H1 (cell line): ENCODE data around the gene C1RL. TPM values are rescaled to one million over a fixed set of nuclear protein-coding genes. Genes with fewer than 3 reads are reported as not detected.

ENCODE experiments used
- CREB1 ChIP-seq: IDR thresholded peaks from 2 replicates; pipeline ENCODE4 v1.6.1; 2012; ENCODE audit warnings: inconsistent platforms
- EGR1 ChIP-seq: IDR thresholded peaks from 2 replicates; pipeline ENCODE4 v1.6.1; 2011; ENCODE audit warnings: low read depth, low read length, borderline replicate concordance
- EP300 ChIP-seq, 2 experiments: IDR thresholded peaks; 1 replicate in 1 of 2; 2 replicates in 1 of 2; pipeline ENCODE4 v1.6.1; 2011 to 2012; ENCODE audit warnings: low read depth in 2 of 2, low read length in 2 of 2, mild to moderate bottlenecking in 2 of 2, borderline replicate concordance in 1 of 2, inconsistent platforms in 1 of 2, moderate library complexity in 1 of 2
- JUND ChIP-seq: IDR thresholded peaks from 2 replicates; pipeline ENCODE4 v1.6.1; 2011; ENCODE audit warnings: mild to moderate bottlenecking, improper control_type of control experiment, low read length
- POU5F1 ChIP-seq: IDR thresholded peaks from 2 replicates; pipeline ENCODE4 v1.6.1; 2011; ENCODE audit warnings: low read depth, mild to moderate bottlenecking, low read length, moderate library complexity
- RFX5 ChIP-seq: IDR thresholded peaks from 2 replicates; pipeline ENCODE4 v1.6.1; 2011; ENCODE audit warnings: low read depth, low read length, improper control_type of control experiment, borderline replicate concordance
- SAP30 ChIP-seq: fragments of 300-600 bp; sonication (generic); IDR thresholded peaks from 2 replicates; pipeline ENCODE4 v1.7.1; 2012; ENCODE audit warnings: low read length, moderate library complexity, mild to moderate bottlenecking, inconsistent platforms; ENCODE audit not compliant: insufficient read depth, insufficient replicate concordance
- SIX5 ChIP-seq: IDR thresholded peaks from 2 replicates; pipeline ENCODE4 v1.6.1; 2011; ENCODE audit warnings: mild to moderate bottlenecking, low read depth, low read length
- SP4 ChIP-seq: IDR thresholded peaks from 2 replicates; pipeline ENCODE4 v1.6.1; 2012; ENCODE audit warnings: low read length, inconsistent platforms
- polyA plus RNA-seq, 7 experiments: library from polyadenylated mRNA; depleted of rRNA in 3 of 7; stranded (reverse) in 5 of 7; unstranded in 2 of 7; fragments of >200 nt in 5 of 7; fragments of 200-250 nt in 2 of 7; gene quantifications; 1 replicate in 5 of 7; 2 replicates in 1 of 7; 4 replicates in 1 of 7; pipeline versions ENCODE4 v1.2.1 to v1.2.3, GENCODE V29; 2011 to 2013; ENCODE audit warnings: missing spikeins in 2 of 7, mixed read lengths in 2 of 7
- total RNA-seq: library from RNA; stranded (reverse); fragmentation: NEBNext Ultra II Directional; extraction: Animal tissue kit (Norgen Biotek cat#: 25700); gene quantifications from 2 replicates; pipeline ENCODE4 v1.2.1, GENCODE V29; 2021
- TF ChIP-seq, protein P1 (sequence below), 3 experiments: IDR thresholded peaks; 1 replicate in 2 of 3; 2 replicates in 1 of 3; pipeline versions ENCODE4 v1.5.1 to v1.6.1; 2011; ENCODE audit warnings: low read length in 3 of 3, mild to moderate bottlenecking in 3 of 3, inconsistent platforms in 2 of 3, low read depth in 1 of 3, moderate library complexity in 1 of 3; ENCODE audit not compliant: insufficient read depth in 1 of 3; ENCODE audit errors: control extremely low read depth in 1 of 3
- TF ChIP-seq, protein P2 (sequence below): IDR thresholded peaks from 2 replicates; pipeline ENCODE4 v1.6.1; 2012; ENCODE audit warnings: low read length, inconsistent platforms

C1RL gene
- total and polyA plus RNA-seq, 2 of the 8 experiments (the other 6 are each of a cell fraction or from before 2014, with no cell fraction given): 11.4 to 15.5 TPM

DNA sequence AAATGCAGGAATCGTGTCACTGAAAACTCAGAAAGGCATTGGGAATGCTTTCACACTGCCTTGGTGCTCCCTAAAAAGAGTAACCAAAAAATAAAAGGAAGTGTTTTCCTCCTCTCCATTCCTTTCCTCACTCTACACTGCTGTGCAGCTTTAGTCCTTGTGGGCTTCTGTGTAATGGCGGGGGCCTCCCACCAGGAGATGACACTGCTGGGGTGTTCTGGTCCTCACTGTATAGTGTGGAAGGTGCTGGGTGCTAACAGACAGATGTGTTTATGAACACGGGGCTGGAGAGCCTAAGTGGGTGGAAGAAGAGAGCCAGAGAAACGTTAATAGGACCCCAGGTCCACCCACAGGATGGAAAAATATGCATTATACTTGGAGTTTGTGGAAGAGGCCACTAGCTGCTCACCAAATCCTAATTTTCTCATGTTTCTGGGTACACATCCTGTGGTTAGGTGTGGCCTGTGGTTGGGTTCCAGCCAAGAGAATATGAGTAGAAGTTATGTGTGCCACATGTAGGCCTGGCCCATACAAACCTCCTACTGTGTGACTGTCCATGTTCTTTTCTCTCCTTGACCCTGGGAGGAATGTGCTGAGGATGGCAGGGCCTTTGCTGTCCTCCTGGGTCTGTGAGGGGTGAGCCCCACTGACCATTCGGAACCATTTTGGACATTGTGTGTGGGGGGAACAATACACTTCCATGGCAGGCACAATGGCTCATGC, 62.5 kb downstream of the C1RL start (continued):
- TF ChIP-seq, protein P1, sequence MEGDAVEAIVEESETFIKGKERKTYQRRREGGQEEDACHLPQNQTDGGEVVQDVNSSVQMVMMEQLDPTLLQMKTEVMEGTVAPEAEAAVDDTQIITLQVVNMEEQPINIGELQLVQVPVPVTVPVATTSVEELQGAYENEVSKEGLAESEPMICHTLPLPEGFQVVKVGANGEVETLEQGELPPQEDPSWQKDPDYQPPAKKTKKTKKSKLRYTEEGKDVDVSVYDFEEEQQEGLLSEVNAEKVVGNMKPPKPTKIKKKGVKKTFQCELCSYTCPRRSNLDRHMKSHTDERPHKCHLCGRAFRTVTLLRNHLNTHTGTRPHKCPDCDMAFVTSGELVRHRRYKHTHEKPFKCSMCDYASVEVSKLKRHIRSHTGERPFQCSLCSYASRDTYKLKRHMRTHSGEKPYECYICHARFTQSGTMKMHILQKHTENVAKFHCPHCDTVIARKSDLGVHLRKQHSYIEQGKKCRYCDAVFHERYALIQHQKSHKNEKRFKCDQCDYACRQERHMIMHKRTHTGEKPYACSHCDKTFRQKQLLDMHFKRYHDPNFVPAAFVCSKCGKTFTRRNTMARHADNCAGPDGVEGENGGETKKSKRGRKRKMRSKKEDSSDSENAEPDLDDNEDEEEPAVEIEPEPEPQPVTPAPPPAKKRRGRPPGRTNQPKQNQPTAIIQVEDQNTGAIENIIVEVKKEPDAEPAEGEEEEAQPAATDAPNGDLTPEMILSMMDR (IDR thresholded peaks at IDR 0.05; ENCODE audit: control extremely low read depth in 1 of 3, insufficient read depth in 1 of 3, low read depth in 1 of 3, low read length in 3 of 3): no peak
- TF ChIP-seq, protein P2, sequence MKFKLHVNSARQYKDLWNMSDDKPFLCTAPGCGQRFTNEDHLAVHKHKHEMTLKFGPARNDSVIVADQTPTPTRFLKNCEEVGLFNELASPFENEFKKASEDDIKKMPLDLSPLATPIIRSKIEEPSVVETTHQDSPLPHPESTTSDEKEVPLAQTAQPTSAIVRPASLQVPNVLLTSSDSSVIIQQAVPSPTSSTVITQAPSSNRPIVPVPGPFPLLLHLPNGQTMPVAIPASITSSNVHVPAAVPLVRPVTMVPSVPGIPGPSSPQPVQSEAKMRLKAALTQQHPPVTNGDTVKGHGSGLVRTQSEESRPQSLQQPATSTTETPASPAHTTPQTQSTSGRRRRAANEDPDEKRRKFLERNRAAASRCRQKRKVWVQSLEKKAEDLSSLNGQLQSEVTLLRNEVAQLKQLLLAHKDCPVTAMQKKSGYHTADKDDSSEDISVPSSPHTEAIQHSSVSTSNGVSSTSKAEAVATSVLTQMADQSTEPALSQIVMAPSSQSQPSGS: no peak
- TF ChIP-seq RFX5: no peak
- TF ChIP-seq POU5F1: no peak
- TF ChIP-seq JUND: no peak
- no peak for TF ChIP-seq SIX5
- no peak for TF ChIP-seq EGR1
- no peak for TF ChIP-seq SAP30
- TF ChIP-seq CREB1: no peak
- TF ChIP-seq EP300 (IDR thresholded peaks at IDR 0.05; ENCODE audit: borderline replicate concordance in 1 of 2, low read depth in 2 of 2, low read length in 2 of 2): no peak
- no peak for TF ChIP-seq SP4
- TF ChIP-seq, all 59 proteins: peak for 0
